ENCODE measurements around the gene HCRTR1.
"Not testable (repeated sequence)": the region's sequence is repeated elsewhere in the genome, so short reads cannot be mapped to it uniquely, and the experiment has no call there.

Gene HCRTR1

DNA sequence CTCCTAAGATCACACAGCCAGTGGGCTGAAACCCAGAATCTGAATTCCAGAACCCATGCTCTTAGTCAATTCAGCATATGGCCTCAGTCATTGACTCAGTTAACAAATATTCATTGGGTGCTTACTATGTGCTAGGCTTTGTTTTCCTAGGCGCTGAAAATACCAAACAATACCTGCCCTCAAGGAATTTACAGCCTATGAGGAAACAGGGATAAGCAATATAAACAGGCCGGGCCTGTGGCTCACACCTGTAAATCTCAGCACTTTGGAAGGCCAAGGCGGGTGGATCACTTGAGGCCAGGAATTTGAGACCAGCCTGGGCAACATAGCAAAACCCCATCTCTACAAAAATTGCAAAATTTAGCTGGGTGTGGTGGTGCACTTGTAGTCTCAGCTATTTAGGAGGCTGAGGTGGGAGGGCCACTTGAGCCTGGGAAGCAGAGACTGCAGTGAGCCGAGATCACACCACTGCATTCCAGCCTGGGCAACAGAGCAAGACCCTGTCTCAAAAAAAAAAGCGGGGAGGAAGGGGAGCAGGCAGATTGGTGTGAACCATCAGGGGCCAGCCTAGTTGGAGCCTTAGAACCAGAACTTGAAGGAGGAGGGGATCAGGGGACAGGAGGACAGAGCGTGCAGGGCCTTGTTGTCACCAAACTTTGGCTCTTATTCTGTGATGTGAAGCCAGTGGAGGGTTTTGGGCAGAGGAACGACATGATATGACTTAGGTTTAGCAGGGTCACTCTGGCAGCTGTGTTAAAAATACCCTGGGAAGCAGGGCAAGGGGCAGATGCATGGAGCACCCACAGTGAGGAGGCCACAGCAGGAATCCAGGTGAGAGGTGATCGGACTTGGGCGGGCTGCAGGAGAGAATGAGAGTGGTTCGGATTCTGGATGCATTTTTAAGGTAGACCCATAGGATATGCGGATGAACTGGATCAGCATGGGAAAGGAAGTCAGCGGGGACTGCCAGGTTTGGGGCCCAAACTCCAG is 35.4 kb upstream of the HCRTR1 start:
- DNase-seq (ENCODE audit: low spot score) = peak; percentile 63

DNA sequence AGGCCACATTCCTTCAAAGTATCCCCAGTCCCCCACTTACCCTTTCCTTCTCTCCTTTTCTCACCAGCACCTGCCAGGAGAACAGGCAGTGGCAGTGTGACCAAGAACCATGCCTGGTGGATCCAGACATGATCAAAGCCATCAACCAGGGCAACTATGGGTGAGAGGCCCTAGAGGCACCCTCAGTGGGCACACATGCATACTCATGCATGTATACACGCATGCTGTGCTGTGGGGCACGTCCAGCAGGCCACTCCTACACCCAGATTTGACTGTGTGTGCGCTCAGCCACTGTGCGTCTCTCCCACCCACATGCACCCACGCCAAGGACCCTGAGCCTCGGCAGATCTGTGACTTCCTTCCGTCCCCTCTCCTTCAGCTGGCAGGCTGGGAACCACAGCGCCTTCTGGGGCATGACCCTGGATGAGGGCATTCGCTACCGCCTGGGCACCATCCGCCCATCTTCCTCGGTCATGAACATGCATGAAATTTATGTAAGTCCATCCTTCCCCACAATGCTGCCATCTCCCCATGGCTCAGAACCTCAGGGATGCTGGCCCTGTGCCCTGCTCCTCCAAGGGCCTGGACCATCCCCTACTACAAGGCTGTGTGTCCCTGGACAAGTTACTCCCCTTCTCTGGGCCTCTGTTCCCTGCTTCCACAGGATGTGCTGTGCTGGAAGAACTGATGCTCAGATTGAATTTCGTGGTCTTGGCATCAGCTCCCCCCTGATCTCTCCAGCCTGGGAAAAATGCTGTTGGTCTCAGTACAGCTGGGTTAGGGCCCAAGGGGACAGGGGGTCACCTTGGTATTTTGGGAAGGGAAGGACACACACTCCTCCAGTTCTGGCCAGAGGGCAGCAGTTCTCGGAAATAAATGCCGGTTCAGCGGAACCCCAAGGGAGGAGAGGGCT is 34.2 kb upstream of the HCRTR1 start:
- no peak for DNase-seq (ENCODE audit: low spot score)

DNA sequence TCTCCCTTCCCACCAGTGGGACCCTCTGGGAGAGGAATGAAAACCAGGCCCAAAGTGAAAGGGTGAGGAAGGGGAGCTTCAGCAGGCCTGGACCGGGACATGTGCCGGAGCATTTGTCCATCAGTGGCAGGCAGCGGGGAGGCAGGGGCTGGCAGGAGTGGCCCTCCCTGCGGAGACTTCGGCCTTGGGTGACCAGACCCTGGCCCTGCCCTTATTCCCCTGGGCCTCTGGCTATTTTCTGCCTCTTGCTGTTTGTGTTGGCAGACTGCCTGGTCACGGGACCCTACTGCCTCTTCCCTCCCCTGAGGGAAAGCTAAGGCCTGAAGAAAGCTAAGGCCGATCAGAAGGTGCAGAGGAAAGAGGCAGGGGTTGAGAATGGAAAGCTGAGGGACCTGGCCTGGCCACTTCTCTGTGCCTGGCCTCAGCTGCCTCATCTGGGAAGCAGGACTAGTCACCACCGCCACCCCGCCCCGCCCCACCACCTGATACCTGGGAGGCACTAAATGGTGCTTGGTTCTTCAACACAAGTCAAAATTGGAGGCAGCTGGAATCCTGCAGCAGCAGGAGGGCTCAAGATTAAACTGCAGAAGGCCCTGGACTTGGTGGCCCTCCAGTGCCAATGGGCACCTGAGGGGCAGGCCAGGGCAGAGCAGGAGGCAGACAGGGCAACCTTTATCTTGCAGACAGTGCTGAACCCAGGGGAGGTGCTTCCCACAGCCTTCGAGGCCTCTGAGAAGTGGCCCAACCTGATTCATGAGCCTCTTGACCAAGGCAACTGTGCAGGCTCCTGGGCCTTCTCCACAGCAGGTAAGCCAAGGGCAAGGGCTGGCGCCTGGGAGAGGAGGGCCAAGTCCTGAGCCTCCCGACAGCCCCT is 33.3 kb upstream of the HCRTR1 start:
- DNase-seq (ENCODE audit: low spot score) = no peak

DNA sequence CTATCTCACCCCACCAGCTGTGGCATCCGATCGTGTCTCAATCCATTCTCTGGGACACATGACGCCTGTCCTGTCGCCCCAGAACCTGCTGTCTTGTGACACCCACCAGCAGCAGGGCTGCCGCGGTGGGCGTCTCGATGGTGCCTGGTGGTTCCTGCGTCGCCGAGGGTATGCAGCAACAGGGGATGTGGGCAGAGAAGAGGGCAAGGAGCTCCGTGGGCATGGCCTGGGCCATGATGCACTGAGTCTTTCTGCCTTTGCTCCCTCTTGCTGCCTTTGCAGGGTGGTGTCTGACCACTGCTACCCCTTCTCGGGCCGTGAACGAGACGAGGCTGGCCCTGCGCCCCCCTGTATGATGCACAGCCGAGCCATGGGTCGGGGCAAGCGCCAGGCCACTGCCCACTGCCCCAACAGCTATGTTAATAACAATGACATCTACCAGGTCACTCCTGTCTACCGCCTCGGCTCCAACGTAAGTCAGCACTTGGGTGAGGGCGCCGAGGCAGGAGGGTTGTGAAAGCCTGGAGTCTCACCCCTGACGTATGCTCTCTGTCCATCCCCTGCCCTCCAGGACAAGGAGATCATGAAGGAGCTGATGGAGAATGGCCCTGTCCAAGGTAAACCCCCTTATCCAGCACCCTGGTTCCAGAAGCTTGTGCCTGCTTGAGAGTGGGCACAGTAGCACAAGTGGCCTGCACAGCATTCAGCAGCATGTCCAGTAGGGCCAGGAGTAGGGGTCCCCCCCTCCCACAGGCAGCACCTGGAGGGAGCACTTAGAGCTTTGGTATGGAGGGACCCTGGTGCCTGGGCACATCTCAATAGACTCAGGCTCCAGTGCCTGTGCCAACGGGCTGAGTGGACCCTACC is 32.4 kb upstream of the HCRTR1 start:
- DNase-seq (ENCODE audit: low spot score) = no peak

DNA sequence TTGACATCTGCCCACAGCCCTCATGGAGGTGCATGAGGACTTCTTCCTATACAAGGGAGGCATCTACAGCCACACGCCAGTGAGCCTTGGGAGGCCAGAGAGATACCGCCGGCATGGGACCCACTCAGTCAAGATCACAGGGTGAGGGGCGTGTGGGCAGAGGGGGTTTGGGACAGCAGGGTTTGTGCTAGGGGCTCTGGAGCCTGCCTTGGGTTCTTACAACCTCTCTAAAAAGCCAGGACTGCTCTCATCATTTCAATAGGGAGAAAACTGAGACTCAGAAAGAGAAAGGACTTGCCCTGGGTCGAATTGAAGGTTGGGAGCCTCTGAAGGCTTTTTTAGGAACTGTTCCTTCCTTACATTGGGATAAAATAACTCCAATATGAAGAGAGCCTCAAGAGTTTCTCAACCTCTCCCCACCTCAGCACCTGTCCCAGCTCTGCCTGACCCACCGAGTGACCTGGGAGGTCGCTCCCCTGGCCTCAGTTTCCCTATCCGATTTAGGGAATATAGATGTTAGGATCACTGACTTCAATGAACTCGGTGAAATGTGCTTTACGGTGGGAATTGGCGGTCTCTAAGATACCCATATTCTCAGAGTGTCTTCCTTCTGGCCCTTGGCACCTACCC is 31.6 kb upstream of the HCRTR1 start:
- DNase-seq (ENCODE audit: low spot score) = no peak

DNA sequence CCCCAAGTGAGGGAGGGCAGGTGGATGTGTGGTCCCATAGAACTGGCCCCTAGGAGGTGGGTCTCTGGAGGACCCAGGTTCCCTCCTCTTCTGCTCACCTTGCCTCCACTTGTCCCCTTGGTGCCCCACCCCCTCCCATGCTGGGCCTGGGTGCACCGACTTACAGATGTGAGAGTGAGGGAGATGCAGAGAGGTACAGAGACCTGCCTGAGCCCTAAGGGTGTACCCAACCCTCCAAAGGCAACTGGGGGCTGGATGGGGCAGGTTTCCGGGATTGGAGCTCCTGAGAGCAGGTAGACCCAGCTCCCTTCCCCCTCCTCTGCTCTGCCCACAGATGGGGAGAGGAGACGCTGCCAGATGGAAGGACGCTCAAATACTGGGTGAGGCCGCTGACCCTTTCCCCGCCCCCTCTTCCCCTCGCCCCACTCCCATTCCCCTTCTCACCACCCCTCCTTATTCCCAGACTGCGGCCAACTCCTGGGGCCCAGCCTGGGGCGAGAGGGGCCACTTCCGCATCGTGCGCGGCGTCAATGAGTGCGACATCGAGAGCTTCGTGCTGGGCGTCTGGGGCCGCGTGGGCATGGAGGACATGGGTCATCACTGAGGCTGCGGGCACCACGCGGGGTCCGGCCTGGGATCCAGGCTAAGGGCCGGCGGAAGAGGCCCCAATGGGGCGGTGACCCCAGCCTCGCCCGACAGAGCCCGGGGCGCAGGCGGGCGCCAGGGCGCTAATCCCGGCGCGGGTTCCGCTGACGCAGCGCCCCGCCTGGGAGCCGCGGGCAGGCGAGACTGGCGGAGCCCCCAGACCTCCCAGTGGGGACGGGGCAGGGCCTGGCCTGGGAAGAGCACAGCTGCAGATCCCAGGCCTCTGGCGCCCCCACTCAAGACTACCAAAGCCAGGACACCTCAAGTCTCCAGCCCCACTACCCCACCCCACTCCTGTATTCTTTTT is 30.8 kb upstream of the HCRTR1 start:
- no peak for DNase-seq (ENCODE audit: low spot score)

DNA sequence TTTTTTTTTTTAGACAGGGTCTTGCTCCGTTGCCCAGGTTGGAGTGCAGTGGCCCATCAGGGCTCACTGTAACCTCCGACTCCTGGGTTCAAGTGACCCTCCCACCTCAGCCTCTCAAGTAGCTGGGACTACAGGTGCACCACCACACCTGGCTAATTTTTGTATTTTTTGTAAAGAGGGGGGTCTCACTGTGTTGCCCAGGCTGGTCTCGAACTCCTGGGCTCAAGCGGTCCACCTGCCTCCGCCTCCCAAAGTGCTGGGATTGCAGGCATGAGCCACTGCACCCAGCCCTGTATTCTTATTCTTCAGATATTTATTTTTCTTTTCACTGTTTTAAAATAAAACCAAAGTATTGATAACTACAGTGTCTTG is 30.2 kb upstream of the HCRTR1 start:
- DNase-seq (ENCODE audit: low spot score) = not testable (repeated sequence)

DNA sequence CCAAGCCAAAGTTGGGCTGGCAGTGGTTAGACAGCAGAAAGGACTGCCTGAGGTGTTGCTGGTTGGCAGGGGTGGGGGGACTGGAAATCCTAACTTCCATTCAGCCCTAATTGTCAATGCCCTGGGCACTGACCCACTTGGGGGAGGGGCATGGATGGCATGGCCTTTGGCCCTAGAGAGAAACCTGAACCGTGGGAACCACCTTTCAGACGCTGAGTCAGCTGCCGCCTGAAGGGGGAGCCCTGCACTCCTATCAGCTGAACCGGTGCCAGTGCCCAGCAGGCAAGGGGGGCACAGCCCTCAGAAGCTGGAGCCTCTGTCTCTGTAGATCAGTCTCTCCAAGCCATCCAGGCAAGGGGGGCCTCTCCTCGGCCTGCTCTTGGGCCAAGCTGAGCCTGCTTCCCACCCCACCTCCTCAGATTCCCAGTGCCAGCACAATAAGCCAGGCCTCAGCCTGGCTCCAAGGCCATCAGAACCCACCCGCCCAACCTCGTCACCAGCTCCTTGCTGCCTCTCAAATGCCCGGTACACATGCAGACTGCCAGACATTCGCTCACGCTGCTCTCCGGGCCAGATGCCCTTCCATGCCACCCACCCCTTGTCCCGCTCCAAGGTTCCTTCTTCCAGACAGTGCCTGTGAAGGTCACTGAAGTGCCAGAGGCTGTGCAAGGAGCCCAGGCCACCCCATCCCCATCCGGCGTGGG is 29.6 kb upstream of the HCRTR1 start:
- peak; percentile 71 for DNase-seq (ENCODE audit: low spot score)

DNA sequence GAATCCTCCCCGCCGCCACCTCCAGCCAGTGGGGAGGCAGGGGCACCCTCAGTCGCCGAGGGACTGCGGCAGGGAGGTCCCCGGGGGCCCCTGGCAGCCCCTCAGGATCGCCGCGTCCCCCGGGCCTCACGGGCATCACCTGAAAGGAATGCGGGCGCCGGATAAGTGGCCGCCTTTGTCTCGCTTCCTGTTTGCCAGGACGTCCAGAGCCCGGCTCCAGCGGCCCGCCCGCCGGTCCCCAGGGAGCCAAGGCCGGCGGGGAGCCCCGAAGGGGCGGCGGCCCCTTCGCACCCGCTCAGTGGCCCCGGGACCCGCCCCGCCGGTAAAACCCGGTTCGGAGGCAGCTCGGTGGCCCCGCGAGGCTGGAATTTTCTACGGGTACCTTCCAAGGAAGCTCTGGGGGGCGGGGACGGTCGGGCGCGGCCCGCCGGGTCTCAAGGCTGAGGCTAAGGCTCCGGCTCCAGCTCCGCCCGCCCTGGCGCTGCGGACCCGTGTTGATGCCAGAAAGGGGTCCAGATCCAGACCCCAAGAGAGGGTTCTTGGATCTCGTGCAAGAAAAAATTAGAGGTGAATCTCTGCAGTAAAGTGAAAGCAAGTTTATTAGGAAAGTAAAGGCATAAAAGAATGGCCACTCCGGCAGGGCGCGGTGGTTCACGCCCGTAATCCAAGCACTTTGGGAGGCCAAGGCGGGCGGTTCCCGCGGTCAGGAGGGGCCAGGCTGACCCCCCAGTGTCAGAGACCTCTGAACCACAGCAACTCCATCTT is 28.6 kb upstream of the HCRTR1 start:
- peak; percentile 59 for DNase-seq (ENCODE audit: low spot score)

DNA sequence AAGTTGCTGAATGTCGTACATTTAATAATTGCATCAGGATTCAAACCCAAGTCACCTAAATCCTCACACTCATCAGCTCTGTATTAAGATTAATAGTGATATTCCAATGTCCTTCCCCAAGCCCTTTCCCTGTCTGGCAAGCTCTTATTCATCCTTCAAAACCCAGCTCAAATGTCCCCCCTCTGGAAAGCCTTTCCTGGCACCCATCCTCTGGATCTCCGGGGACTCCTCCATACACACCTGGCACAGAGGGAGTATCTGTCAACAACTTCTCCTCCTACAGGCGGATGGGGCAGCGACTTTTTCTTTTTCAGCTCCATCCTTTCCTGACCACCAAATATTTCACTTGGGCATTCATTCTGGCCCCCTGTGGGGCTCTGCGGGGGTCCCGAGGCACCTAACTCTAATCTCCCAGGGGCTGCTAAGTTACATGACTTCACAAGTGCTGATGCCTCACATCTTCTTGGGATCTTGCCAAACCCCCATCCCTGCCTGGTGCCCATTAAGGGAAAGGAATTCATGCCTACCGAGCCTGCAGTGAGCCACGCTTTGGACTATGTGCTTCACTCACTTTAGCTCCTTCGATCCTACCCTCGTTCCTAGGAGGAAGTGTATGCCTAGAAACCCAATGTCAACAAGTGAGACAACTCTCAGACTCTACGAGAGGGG is 25.9 kb upstream of the HCRTR1 start:
- DNase-seq (ENCODE audit: low spot score) = peak; percentile 82

DNA sequence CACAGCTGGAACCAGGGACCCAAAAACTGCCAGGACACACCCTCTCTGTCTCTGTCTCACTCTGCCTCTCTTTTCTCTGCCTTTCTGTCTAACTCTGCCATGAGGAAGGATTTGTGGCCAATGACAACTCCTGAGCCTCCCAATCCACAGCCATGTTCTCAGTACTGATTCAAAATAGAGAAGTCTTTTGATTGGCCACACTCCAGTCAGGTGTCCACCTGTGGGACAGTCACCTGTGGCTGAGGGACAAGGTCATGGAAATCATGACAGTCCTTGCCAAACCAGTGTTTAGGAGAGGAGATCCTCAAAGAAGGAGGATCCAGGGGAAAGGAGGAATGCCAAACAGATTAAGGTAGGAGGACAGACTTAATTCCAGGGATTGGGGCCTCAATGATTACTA is 25.4 kb upstream of the HCRTR1 start:
- no peak for DNase-seq (ENCODE audit: low spot score)

DNA sequence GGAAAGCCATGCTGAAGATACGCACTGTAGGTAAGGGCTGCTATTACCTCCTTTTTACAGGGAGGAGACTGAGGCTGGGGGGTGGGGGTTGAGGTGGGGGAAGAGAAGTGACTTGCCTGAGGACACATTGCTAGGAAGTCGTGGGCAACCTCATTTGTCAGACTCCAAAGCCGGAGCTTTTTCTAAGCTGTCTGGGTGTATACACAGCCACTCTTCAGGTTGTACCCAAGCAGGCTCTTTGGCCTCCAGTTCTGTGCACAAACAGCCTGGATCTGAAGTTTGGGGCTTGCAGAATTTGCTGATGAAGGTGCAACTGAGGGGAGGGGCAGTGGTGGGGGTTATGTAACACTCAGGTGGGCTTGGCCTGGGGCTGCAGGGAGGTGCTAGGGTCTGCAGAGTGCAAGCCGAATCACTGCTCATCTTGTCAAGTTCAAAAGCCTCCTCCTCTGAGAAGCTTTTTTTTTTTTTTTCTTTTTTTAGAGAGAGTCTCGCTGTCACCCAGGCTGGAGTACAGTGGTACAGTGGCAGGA is 24.3 kb upstream of the HCRTR1 start:
- DNase-seq (ENCODE audit: low spot score) = no peak

DNA sequence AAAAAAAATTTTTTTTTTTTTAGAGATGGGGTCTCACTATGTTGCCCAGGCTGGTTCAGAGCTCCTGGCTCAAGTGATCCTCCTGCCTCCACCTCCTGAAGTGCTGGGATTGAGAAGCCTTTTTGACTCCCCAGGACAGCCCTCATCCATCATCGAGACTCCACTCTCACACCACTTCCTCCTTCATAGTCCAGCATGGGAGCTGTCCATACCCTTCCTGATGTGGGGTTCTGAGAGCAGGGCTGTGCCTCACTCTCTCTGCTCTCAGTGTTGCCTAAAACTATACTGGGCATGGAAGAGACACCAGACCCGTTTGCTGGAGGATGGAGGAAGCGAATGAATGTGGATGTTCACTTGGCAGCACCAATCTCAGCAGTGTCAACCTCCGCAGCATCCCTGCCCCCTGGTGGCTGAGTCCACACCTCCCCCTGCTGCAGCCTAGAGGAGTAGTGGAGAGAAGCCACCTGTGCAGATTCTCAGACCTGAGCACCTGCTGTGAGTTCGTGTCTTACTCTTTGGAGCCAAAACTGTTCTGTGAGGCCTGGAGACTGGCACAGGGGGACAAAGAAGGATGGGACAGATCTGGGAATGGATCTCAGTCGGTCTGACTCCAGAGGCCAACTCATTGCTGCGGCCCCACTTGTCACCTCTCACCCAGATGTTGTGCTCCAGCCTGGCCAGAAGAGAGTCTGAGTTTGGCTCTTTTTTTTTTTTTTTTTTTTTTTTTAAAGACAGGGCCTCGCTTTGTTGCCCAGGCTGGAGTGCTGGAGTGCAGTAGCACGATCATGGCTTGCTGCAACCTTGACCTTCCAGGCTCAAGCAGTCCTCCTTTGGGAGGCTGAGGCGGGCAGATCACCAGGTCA is 23.5 kb upstream of the HCRTR1 start:
- DNase-seq (ENCODE audit: low spot score) = peak; percentile 71

DNA sequence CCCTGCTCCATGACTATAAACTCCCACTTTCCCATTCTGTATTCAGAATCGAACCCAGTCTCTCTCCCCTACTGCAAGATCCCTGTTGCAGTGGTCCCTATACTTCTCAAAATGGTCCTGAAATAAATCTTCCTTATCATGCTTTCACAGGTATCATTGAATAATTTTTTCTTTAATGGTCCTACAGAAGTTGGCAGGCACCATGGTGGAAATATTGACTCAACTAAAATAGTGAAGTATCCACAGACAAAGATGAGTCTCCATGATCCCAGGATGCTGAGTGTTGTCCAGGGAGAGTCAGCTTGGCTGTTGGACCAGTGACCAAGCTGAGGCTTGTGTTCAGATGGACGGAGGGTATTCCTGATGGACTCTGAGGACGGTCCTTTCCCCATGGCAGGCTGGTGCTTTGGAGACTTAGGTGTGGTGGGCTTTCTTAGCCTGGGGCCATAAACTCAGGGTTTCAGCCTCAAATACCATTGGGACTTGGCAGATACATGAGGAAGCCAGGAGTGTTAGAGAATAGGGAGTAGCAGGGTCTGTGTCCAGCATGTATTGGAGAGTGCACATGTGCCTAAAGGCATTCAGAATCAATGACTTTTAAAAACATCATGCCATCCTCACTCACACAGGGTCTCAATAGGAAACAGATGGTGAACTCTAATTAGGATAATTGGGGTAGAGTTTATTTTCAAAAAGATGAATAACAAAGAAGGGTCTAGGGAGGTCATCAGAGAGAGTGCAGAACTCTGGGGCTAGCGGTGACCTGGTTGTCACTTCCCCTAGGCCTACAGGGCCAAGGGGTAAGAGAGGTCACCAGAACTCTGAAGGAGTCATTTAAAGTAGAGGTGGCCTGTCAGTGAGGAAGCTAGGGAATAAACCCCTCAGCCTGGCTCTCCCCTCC is 21.4 kb upstream of the HCRTR1 start:
- no peak for DNase-seq (ENCODE audit: low spot score)

DNA sequence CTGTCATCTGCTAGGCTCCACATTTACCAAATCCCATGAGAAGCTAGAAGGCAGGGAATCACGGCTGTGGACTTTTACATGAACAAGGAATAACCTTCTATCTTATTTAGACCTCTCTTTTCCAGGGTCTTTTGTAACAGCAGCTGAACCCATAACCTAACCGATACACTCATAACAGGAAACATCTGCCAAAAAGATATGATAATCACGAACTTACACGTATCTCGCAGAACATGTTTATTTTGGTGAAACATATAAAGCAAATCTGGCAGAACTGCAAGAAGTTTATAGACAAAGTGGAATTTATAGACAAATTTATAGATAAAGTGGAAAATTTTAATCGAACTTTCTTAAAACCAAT is 20.8 kb upstream of the HCRTR1 start:
- DNase-seq (ENCODE audit: low spot score) = no peak
